ENCODE data around the gene GATAD2A.

Gene GATAD2A

GRCh38 chr19:19480688-19481087, 75.2 kb downstream of the GATAD2A start:
- no peaks in the 10 kb centered on the region for H3K9me3 ChIP-seq (ENCODE audit: insufficient read depth, low read depth, low read length)
- TF ChIP-seq, protein P1, sequence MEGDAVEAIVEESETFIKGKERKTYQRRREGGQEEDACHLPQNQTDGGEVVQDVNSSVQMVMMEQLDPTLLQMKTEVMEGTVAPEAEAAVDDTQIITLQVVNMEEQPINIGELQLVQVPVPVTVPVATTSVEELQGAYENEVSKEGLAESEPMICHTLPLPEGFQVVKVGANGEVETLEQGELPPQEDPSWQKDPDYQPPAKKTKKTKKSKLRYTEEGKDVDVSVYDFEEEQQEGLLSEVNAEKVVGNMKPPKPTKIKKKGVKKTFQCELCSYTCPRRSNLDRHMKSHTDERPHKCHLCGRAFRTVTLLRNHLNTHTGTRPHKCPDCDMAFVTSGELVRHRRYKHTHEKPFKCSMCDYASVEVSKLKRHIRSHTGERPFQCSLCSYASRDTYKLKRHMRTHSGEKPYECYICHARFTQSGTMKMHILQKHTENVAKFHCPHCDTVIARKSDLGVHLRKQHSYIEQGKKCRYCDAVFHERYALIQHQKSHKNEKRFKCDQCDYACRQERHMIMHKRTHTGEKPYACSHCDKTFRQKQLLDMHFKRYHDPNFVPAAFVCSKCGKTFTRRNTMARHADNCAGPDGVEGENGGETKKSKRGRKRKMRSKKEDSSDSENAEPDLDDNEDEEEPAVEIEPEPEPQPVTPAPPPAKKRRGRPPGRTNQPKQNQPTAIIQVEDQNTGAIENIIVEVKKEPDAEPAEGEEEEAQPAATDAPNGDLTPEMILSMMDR (conservative IDR thresholded peaks at IDR 0.05; ENCODE audit: low read length): no peak
- TF ChIP-seq EZH2phosphoT487 (IDR thresholded peaks at IDR 0.05; ENCODE audit: borderline replicate concordance): no peak
- no peak overlapping the region for H3K4me2 ChIP-seq (ENCODE audit: low read depth, low read length, poor library complexity, severe bottlenecking)
- peaks cover 94% of the 10 kb centered on the region for H3K79me2 ChIP-seq (ENCODE audit: insufficient read depth, low read length)
- H4K20me1 ChIP-seq (ENCODE audit: insufficient read depth, low read length, poor library complexity, severe bottlenecking): peaks cover 43% of the 10 kb centered on the region
- H2AFZ ChIP-seq (ENCODE audit: low read length): no peak overlapping the region
- H3K9ac ChIP-seq (ENCODE audit: low read depth, low read length, poor library complexity, severe bottlenecking): no peak overlapping the region
- no peaks in the 10 kb centered on the region for H3K9me2 ChIP-seq (replicated peaks; ENCODE audit: low read depth, low read length)
- peaks cover 51% of the 10 kb centered on the region; the same call in 1 of the 2 replicates for H3K36me3 ChIP-seq (ENCODE audit: insufficient read depth, low read length)
- no peaks in the 10 kb centered on the region for H3K27me3 ChIP-seq (ENCODE audit: insufficient read depth, low read length, poor library complexity, severe bottlenecking)
- peaks cover 9% of the 10 kb centered on the region for H3K4me1 ChIP-seq (ENCODE audit: insufficient read depth, low read length, poor library complexity, severe bottlenecking)
- H3F3A ChIP-seq (ENCODE audit: low read depth): no peaks in the 10 kb centered on the region
- H3K4me3 ChIP-seq (ENCODE audit: low read length, poor library complexity, severe bottlenecking): no peak overlapping the region

DNA sequence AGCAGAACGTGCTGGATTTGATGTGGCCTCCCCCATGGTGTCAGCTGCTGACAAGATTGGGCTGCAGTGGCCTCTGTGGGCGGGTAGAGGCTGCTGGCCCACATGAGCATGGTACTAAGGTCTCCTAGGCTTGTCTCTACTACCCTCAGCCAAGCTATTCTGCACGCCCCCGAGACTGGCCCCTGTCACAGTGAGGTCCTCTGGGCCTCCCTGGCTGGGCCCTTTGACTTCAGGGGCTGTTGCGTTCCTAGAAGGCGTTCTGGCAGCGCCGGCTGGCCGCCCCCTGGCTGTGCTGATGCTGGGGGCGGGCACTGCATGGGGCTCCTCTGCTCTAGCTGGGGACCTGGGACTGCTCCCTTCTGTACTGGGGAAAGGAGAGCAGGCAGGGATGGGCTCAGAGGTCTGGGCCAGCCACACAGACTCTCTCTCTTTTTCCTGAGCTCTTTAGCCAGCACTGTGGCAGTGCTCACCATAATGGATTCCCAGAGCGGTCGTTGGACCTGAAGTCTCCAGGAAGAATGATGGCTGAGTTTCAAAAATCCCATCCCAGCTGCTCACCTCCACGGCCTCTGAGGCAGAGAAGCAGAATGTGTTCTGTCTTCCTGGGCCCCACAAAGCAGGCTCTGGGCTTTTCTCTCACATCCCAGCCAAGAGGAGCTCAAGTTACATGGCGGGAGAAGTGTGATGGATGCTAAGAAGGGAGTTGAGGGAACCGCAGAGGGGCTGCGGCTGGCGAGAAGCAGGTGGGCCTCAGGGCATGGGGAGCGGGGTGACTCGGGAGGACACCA, 77.5 kb downstream of the GATAD2A start:
- Histone ChIP-seq H3K4me2 (ENCODE audit: low read depth, low read length, poor library complexity, severe bottlenecking) (no peak overlapping the region), H3K9me3 (ENCODE audit: insufficient read depth, low read depth, low read length) (no peaks in the 10 kb centered on the region), H3F3A (ENCODE audit: low read depth) (no peaks in the 10 kb centered on the region), H3K4me3 (ENCODE audit: low read length, poor library complexity, severe bottlenecking) (no peak overlapping the region), H3K79me2 (ENCODE audit: insufficient read depth, low read length) (peaks cover 93% of the 10 kb centered on the region), H3K4me1 (ENCODE audit: insufficient read depth, low read length, poor library complexity, severe bottlenecking) (peaks cover 12% of the 10 kb centered on the region), H4K20me1 (ENCODE audit: insufficient read depth, low read length, poor library complexity, severe bottlenecking) (peaks cover 32% of the 10 kb centered on the region), H3K9ac (ENCODE audit: low read depth, low read length, poor library complexity, severe bottlenecking) (no peak overlapping the region), H3K9me2 (replicated peaks; ENCODE audit: low read depth, low read length) (no peaks in the 10 kb centered on the region), H2AFZ (ENCODE audit: low read length) (no peak overlapping the region), H3K27me3 (ENCODE audit: insufficient read depth, low read length, poor library complexity, severe bottlenecking) (no peaks in the 10 kb centered on the region), H3K36me3 (ENCODE audit: insufficient read depth, low read length) (peaks cover 56% of the 10 kb centered on the region; the same call in 1 of the 2 replicates)
- TF ChIP-seq, protein P1 (conservative IDR thresholded peaks at IDR 0.05; ENCODE audit: low read length): no peak
- no peak for TF ChIP-seq EZH2phosphoT487 (IDR thresholded peaks at IDR 0.05; ENCODE audit: borderline replicate concordance)

- H3K9me2 ChIP-seq (replicated peaks; ENCODE audit: low read depth, low read length): no peaks in the 10 kb centered on the region
- TF ChIP-seq, protein P1 (conservative IDR thresholded peaks at IDR 0.05; ENCODE audit: low read length): no peak
- TF ChIP-seq EZH2phosphoT487 (IDR thresholded peaks at IDR 0.05; ENCODE audit: borderline replicate concordance): no peak
- peaks cover 40% of the 10 kb centered on the region; the same call in 1 of the 2 replicates for H3K36me3 ChIP-seq (ENCODE audit: insufficient read depth, low read length)
- no peaks in the 10 kb centered on the region for H3K9me3 ChIP-seq (ENCODE audit: insufficient read depth, low read depth, low read length)
- H3K4me3 ChIP-seq (ENCODE audit: low read length, poor library complexity, severe bottlenecking): no peak overlapping the region
- H3K27me3 ChIP-seq (ENCODE audit: insufficient read depth, low read length, poor library complexity, severe bottlenecking): no peaks in the 10 kb centered on the region
- H3K4me1 ChIP-seq (ENCODE audit: insufficient read depth, low read length, poor library complexity, severe bottlenecking): peaks cover 35% of the 10 kb centered on the region
- peaks cover 86% of the 10 kb centered on the region for H3K79me2 ChIP-seq (ENCODE audit: insufficient read depth, low read length)
- no peak overlapping the region for H2AFZ ChIP-seq (ENCODE audit: low read length)
- H3F3A ChIP-seq (ENCODE audit: low read depth): peaks cover 8% of the 10 kb centered on the region; the same call in 1 of the 2 replicates
- H4K20me1 ChIP-seq (ENCODE audit: insufficient read depth, low read length, poor library complexity, severe bottlenecking): peaks cover 27% of the 10 kb centered on the region
- no peak overlapping the region for H3K4me2 ChIP-seq (ENCODE audit: low read depth, low read length, poor library complexity, severe bottlenecking)
- H3K9ac ChIP-seq (ENCODE audit: low read depth, low read length, poor library complexity, severe bottlenecking): no peak overlapping the region
Measured at GRCh38 chr19:19485161-19485997, 79.9 kb downstream of the GATAD2A start.

All from Loucy (cell line).